HepG2 (cell line): ENCODE measurements around the gene ADARB2. TPM values are rescaled to one million over a fixed set of nuclear protein-coding genes. Genes with fewer than 3 reads are reported as not detected.

Experiments
- ATAC-seq: fragments of 200-7000 bp; cut with Tn5 transposase; 3 replicates; pipeline ENCODE4 v1.9.1; 2020; ENCODE audit warnings: mild to moderate bottlenecking, moderate library complexity
- BruUV-seq: library from RNA; stranded (reverse); fragments of 400-500 nt; replicated peaks from 2 replicates; lab custom pipeline; 2021; lab: Mats Ljungman, UMichigan
- CTCF ChIA-PET: fragments of 300-600 bp; formaldehyde crosslinking; extraction: SDS; loops from one replicate; lab custom pipeline; 2021; ENCODE audit warnings: low total read pairs, inconsistent platforms, low intra/inter-chr PET ratio; lab: Yijun Ruan, JAX
- POLR2A ChIA-PET: fragments of 350-600 bp; sonication (Branson Sonifier 250); formaldehyde crosslinking; loops from one replicate; lab custom pipeline; 2020; ENCODE audit warnings: antibody characterized with exemption, inconsistent platforms; lab: Yijun Ruan, JAX
- DNase-seq: peaks from one replicate; pipeline ENCODE4 v3.0.0-alpha.2; 2015; ENCODE audit warnings: low spot score
- FAIRE-seq: peaks from 3 replicates; lab custom pipeline; 2011; peaks lifted over from hg19 to GRCh38; lab: Jason Lieb, UNC
- H2AFZ ChIP-seq: one replicate; pipeline ENCODE4 v1.6.1; 2011; ENCODE audit warnings: low read length, inconsistent platforms
- H3K27ac ChIP-seq: fragments of 300-600 bp; 3 replicates; pipeline ENCODE4 v1.8.0; 2011; ENCODE audit warnings: mixed run types, mild to moderate bottlenecking, mixed read lengths, low read length, inconsistent platforms; ENCODE audit not compliant: insufficient read depth; ENCODE audit errors: extremely low read length
- H3K27me3 ChIP-seq, 2 experiments: fragments of 200-600 bp in 1 of 2; 2 replicates in 1 of 2; 3 replicates in 1 of 2; pipeline versions ENCODE4 v1.6.0 to v1.8.0; 2011; ENCODE audit warnings: low read length in 2 of 2, mild to moderate bottlenecking in 2 of 2, moderate library complexity in 2 of 2, inconsistent platforms in 1 of 2; ENCODE audit not compliant: insufficient read depth in 2 of 2, control insufficient read depth in 1 of 2
- H3K36me3 ChIP-seq, 2 experiments: fragments of 200-600 bp in 1 of 2; replicated peaks in 1 of 2; 2 replicates in 1 of 2; 3 replicates in 1 of 2; pipeline versions ENCODE4 v1.5.1 to v1.8.0; 2011; ENCODE audit warnings: low read length in 2 of 2, inconsistent platforms in 1 of 2; ENCODE audit not compliant: insufficient read depth in 2 of 2, control insufficient read depth in 1 of 2
- H3K4me1 ChIP-seq: 2 replicates; pipeline ENCODE4 v1.5.1; 2012; ENCODE audit warnings: low read length, inconsistent platforms; ENCODE audit not compliant: insufficient read depth
- H3K4me2 ChIP-seq: 2 replicates; pipeline ENCODE4 v1.6.0; 2011; ENCODE audit warnings: low read depth, low read length, inconsistent platforms
- H3K4me3 ChIP-seq, 3 experiments: fragments of 200-600 bp in 1 of 3; sonication (generic), shearing (Covaris generic) in 1 of 3; replicated peaks in 1 of 3; 2 replicates each; pipeline ENCODE4 v1.5.1; 2011 to 2016; ENCODE audit warnings: low read length in 3 of 3, inconsistent platforms in 2 of 3, low read depth in 2 of 3, mild to moderate bottlenecking in 2 of 3, control low read depth in 1 of 3, mixed read lengths in 1 of 3; ENCODE audit not compliant: insufficient read depth in 1 of 3
- H3K79me2 ChIP-seq: one replicate; pipeline ENCODE4 v1.6.1; 2011; ENCODE audit warnings: low read length, inconsistent platforms; ENCODE audit not compliant: insufficient read depth
- H3K9ac ChIP-seq: 2 replicates; pipeline ENCODE4 v1.6.0; 2011; ENCODE audit warnings: mild to moderate bottlenecking, low read depth, low read length, inconsistent platforms; ENCODE audit not compliant: insufficient read depth
- H3K9me3 ChIP-seq: 2 replicates; pipeline ENCODE4 v1.5.1; 2012; ENCODE audit warnings: mild to moderate bottlenecking, low read length
- H4K20me1 ChIP-seq: 2 replicates; pipeline ENCODE4 v1.6.0; 2011; ENCODE audit warnings: inconsistent platforms, mild to moderate bottlenecking, low read length, moderate library complexity; ENCODE audit not compliant: insufficient read depth
- ARNT ChIP-seq: fragments of 450-650 bp; IDR thresholded peaks from 2 replicates; pipeline ENCODE4 v1.6.1; 2017
- PHB2 ChIP-seq: fragments of 450-650 bp; IDR thresholded peaks from 2 replicates; pipeline ENCODE4 v1.6.1; 2018; ENCODE audit not compliant: partially characterized antibody
- PITX1 ChIP-seq: sonication (generic); formaldehyde crosslinking; IDR thresholded peaks from 2 replicates; pipeline ENCODE4 v1.5.1; 2020; ENCODE audit warnings: mild to moderate bottlenecking, missing genetic modification reagents
- PRMT3 ChIP-seq: sonication (generic); formaldehyde crosslinking; IDR thresholded peaks from 2 replicates; pipeline ENCODE4 v1.8.1; 2022; ENCODE audit warnings: low read depth, mild to moderate bottlenecking, moderate library complexity, missing genetic modification reagents, borderline replicate concordance
- SIX4 ChIP-seq: sonication (generic); formaldehyde crosslinking; IDR thresholded peaks from 2 replicates; pipeline ENCODE4 v1.4.0; 2020; ENCODE audit warnings: missing genetic modification reagents
- TBL1XR1 ChIP-seq: fragments of 150-350 bp; IDR thresholded peaks from 2 replicates; pipeline ENCODE4 v1.6.1; 2014; ENCODE audit warnings: borderline replicate concordance, low read length; ENCODE audit not compliant: partially characterized antibody
- ZBTB38 ChIP-seq: sonication (generic); formaldehyde crosslinking; IDR thresholded peaks from 2 replicates; pipeline ENCODE4 v1.5.1; 2020; ENCODE audit warnings: mild to moderate bottlenecking, missing genetic modification reagents
- ZFY ChIP-seq: sonication (generic); formaldehyde crosslinking; IDR thresholded peaks from 2 replicates; pipeline ENCODE4 v1.4.0; 2020; ENCODE audit warnings: missing genetic modification reagents
- ZNF12 ChIP-seq: sonication (generic); formaldehyde crosslinking; IDR thresholded peaks from 2 replicates; pipeline ENCODE4 v1.5.0; 2020; ENCODE audit warnings: missing genetic modification reagents
- ZNF850 ChIP-seq: sonication (generic); formaldehyde crosslinking; conservative IDR thresholded peaks from 2 replicates; pipeline ENCODE4 v1.9.0; 2021; ENCODE audit warnings: mild to moderate bottlenecking, missing genetic modification reagents
- ZNF879 ChIP-seq: sonication (generic); formaldehyde crosslinking; IDR thresholded peaks from 2 replicates; pipeline ENCODE4 v1.8.1; 2023; ENCODE audit warnings: missing genetic modification reagents
- ZSCAN9 ChIP-seq: IDR thresholded peaks from 2 replicates; pipeline ENCODE4 v1.6.1; 2016; ENCODE audit warnings: borderline replicate concordance
- WGBS: methylation state at CpG from one replicate; pipeline ENCODE4 v1.1.6; 2017; ENCODE audit warnings: low lambda C conversion rate; 5-methylcytosine and 5-hydroxymethylcytosine counted together
- in situ Hi-C: cut with HindIII; loops from 2 replicates; pipeline ENCODE4 v1.10.0; 2017; ENCODE audit warnings: low pct_unique_long_range_greater_than_20kb; ENCODE audit not compliant: extremely low pct_ligation_motif_present
- intact Hi-C: fragments of 100-400 bp; cut with micrococcal nuclease; formaldehyde crosslinking; loops from one replicate; pipeline ENCODE4 v1.10.0; 2022; ENCODE audit not compliant: unreplicated experiment
- polyA plus RNA-seq, 8 experiments: library from polyadenylated mRNA; depleted of rRNA in 3 of 8; stranded (reverse) in 7 of 8; unstranded in 1 of 8; fragments of >200 nt; fragmentation: Illumina TruSeq in 4 of 8; extraction: Trizol in 4 of 8; gene quantifications; 2 replicates each; pipeline versions ENCODE4 v1.2.1 to v1.2.3, GENCODE V29; 2011 to 2016; ENCODE audit warnings: low read depth in 4 of 8, missing spikeins in 1 of 8, mixed read lengths in 1 of 8; ENCODE audit not compliant: insufficient read depth in 1 of 8
- total RNA-seq, 5 experiments: library from RNA; depleted of rRNA; stranded (reverse); fragments of >200 nt; fragmentation: Illumina TruSeq; extraction: Trizol; gene quantifications; 2 replicates each; pipeline ENCODE4 v1.2.3, GENCODE V29; 2016; ENCODE audit warnings: low read depth in 1 of 5
- TF ChIP-seq, protein P1 (sequence below): sonication (generic); formaldehyde crosslinking; IDR thresholded peaks from 2 replicates; pipeline ENCODE4 v1.8.1; 2023; ENCODE audit warnings: mild to moderate bottlenecking, moderate library complexity, missing genetic modification reagents
- TF ChIP-seq, protein P2 (sequence below): sonication (generic); formaldehyde crosslinking; IDR thresholded peaks from 2 replicates; pipeline ENCODE4 v1.5.1; 2020; ENCODE audit warnings: missing genetic modification reagents, mild to moderate bottlenecking, borderline replicate concordance
- TF ChIP-seq, protein P3 (sequence below): sonication (generic); formaldehyde crosslinking; conservative IDR thresholded peaks from 2 replicates; pipeline ENCODE4 v1.8.0; 2022; ENCODE audit warnings: mild to moderate bottlenecking, moderate library complexity, missing genetic modification reagents

Gene ADARB2
- total and polyA plus RNA-seq, 2 of the 13 experiments (the other 11 are each of a cell fraction or from before 2014, with no cell fraction given) = not detected

DNA sequence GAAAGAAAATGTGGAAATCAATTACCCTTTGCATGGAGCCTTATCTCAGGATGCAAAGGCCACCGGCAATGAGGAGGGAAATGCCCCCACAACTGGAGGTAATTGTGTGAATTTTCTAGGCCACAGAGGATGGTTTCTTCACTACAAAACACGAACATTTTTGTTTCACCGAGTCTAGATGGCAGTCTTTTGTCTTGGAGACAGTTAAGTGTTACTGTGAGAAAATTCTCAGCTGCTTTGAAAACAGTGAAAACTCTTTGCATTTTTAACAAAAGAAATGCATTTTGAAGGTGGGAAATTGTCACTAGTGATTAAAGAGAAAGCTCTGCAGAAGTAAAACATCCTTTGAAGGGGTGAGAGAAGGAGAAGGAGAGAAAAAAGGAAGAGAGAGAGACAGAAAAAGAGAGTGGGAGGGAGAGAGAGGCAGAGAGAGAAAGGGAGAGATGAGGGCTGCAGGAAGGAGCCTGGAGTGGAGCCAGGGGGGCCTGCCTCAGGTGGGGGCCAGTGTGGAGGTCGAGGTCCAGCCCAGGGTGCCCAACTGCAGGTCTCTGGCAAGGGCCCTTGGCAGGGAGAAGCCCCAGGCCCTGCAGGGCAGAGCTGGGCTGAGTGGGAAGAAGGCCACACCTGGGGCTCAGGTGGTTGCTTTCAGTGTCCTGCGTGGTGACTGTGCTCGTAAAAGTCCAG lies 261.4 kb downstream of the ADARB2 start:
- H3K27ac ChIP-seq = no peak overlapping the region
- DNase-seq (no peak), ATAC-seq (no peak), FAIRE-seq (no peak)
- intact Hi-C loops = no loop called here
- H3K9ac ChIP-seq = no peak overlapping the region
- no peaks in the 10 kb centered on the region for H4K20me1 ChIP-seq
- no peak for TF ChIP-seq ZNF850
- no peak for TF ChIP-seq ZNF12
- TF ChIP-seq ARNT = no peak
- no TSS peak for BruUV-seq
- no peak overlapping the region for H2AFZ ChIP-seq
- peaks cover 3 to 46% of the 10 kb centered on the region in 2 experiments; a peak in 4 of 5 replicates for H3K27me3 ChIP-seq
- H3K9me3 ChIP-seq = no peaks in the 10 kb centered on the region
- H3K4me3 ChIP-seq = no peak overlapping the region
- no peaks in the 10 kb centered on the region for H3K79me2 ChIP-seq
- H3K4me1 ChIP-seq = no peaks in the 10 kb centered on the region
- no peaks in the 10 kb centered on the region for H3K36me3 ChIP-seq
- ChIA-PET POLR2A (no interaction called here), CTCF (no interaction called here)
- no peak overlapping the region for H3K4me2 ChIP-seq
- in situ Hi-C loops = no loop called here
- 0% methylated on average over 5 of the region's 6 CpGs for WGBS

DNA sequence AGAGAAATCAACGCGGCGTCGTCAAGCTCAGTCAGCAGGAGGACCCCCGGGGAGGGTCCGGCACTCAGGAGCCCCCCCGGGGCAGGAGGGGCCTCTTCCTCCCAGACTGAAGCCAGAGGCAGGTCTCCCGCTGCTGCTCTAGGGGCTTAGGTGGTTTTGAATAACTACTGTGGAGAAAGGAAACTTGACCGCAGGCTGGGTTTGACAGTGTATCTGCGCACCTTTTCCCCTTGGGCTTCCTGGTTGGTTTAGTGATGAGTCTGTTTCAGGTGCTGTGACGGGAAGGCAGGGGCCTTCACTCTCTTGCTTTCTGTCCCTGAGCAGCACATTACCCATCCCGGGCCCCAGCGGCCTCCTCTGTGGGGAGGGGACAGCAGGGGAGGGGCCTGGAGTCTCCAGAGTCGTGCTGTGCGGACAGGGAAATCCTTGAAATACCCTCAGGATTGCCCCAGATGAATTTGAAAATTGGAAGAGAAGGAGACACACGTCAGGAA lies 262.2 kb downstream of the ADARB2 start:
- BruUV-seq = no TSS peak
- Histone ChIP-seq H3K27me3 (peaks cover 3 to 46% of the 10 kb centered on the region in 2 experiments; a peak in 4 of 5 replicates), H3K36me3 (no peaks in the 10 kb centered on the region), H4K20me1 (no peaks in the 10 kb centered on the region), H3K4me2 (no peak overlapping the region), H3K9ac (no peak overlapping the region), H3K4me1 (no peaks in the 10 kb centered on the region), H3K9me3 (no peaks in the 10 kb centered on the region), H3K4me3 (no peak overlapping the region), H2AFZ (no peak overlapping the region), H3K27ac (no peak overlapping the region), H3K79me2 (no peaks in the 10 kb centered on the region)
- intact Hi-C loops (no loop called here), in situ Hi-C loops (no loop called here)
- ChIA-PET POLR2A (no interaction called here), CTCF (no interaction called here)
- 52% methylated on average over 13 of the region's 16 CpGs for WGBS
- ATAC-seq (no peak), DNase-seq (no peak), FAIRE-seq (no peak)
- TF ChIP-seq PITX1 (CRISPR knock-in tag) (no peak), ZSCAN9 (CRISPR knock-in tag) (no peak), PHB2 (no peak), PRMT3 (CRISPR knock-in tag) (no peak), TBL1XR1 (no peak), ZBTB38 (no peak), ZFY (CRISPR knock-in tag) (no peak), SIX4 (CRISPR knock-in tag) (no peak), ZNF879 (CRISPR knock-in tag) (no peak)
- TF ChIP-seq, protein P1, sequence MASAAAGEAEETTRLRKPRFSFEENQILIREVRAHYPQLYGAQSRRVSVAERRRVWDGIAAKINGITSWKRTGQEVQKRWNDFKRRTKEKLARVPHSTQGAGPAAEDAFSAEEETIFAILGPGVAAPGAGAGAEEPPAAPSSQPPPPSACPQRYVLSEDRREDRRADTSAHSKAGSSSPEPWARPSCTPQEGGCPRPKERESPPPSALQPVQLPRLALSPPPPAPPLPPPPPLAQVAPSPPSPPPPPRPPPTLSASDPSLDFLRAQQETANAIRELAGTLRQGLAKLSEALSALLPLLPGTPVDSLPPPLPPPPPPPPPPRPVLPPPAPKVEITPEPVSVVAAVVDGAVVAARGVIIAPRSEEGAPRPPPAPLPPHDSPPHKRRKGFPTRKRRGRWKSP = no peak
- TF ChIP-seq, protein P2, sequence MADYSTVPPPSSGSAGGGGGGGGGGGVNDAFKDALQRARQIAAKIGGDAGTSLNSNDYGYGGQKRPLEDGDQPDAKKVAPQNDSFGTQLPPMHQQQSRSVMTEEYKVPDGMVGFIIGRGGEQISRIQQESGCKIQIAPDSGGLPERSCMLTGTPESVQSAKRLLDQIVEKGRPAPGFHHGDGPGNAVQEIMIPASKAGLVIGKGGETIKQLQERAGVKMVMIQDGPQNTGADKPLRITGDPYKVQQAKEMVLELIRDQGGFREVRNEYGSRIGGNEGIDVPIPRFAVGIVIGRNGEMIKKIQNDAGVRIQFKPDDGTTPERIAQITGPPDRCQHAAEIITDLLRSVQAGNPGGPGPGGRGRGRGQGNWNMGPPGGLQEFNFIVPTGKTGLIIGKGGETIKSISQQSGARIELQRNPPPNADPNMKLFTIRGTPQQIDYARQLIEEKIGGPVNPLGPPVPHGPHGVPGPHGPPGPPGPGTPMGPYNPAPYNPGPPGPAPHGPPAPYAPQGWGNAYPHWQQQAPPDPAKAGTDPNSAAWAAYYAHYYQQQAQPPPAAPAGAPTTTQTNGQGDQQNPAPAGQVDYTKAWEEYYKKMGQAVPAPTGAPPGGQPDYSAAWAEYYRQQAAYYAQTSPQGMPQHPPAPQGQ (CRISPR knock-in tag) = no peak
- TF ChIP-seq, protein P3, sequence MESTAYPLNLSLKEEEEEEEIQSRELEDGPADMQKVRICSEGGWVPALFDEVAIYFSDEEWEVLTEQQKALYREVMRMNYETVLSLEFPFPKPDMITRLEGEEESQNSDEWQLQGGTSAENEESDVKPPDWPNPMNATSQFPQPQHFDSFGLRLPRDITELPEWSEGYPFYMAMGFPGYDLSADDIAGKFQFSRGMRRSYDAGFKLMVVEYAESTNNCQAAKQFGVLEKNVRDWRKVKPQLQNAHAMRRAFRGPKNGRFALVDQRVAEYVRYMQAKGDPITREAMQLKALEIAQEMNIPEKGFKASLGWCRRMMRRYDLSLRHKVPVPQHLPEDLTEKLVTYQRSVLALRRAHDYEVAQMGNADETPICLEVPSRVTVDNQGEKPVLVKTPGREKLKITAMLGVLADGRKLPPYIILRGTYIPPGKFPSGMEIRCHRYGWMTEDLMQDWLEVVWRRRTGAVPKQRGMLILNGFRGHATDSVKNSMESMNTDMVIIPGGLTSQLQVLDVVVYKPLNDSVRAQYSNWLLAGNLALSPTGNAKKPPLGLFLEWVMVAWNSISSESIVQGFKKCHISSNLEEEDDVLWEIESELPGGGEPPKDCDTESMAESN (CRISPR knock-in tag) = no peak
